MV-4-11 (cell line): ENCODE data around the gene PITHD1.
"Not testable (repeated sequence)": the region's sequence is repeated elsewhere in the genome, so short reads cannot be mapped to it uniquely, and the experiment has no call there.

ENCODE experiments used
- DNase-seq: peaks from one replicate; lab custom pipeline; 2025; lab: John Stamatoyannopoulos, UW

PITHD1 gene

DNA sequence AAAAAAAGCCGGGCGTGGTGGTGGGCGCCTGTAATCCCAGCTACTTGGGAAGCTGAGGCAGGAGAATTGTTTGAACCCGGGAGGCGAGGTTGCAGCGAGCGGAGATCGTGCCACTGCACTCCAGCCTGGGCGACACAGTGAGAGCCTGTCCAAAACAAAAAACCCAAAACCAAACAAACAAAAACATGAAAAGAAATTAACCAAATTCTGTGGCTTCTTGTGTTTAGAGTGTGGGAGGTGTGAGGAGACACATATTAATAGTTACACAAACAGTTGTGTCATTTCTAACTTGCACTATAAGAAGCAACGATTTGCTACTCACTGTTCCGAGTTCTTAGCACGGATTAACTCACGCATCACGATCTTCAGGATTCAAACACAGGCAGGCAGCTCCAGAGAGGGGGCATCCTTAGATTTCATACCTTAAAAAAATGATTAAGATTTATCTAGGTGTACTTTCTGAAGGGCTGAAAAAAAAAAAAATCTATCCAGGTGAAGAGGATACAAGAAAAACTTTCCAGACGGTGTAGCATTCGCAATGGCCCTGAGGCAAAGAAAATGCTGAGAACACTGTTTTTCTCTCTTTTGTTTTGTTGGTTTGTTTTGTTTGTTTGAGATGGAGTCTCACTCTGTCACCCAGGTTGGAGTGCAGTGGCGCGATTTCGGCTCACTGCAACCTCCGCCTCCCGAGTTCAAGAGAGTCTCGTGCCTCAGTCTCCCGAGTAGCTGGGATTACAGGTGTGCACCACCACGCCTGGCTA lies 47.7 kb downstream of the PITHD1 start:
- no peak for DNase-seq

DNA sequence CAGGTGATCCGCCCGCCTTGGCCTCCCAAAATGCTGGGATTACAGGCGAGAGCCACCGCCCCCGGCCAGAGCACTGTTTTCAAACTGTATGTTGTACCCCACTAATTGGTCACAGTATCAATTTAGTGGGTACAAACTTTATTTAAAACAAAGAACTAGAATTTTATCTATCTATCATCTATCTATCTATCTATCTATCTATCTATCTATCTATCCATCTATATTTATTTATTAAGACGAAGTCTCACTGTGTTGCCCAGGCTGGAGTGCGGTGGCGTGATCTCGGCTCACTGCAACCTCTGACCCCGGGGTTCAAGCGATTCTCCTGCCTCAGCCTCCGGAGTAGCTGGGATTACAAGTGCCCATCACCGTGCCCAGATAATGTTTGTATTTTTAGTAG lies 48.4 kb downstream of the PITHD1 start:
- DNase-seq = not testable (repeated sequence)

DNA sequence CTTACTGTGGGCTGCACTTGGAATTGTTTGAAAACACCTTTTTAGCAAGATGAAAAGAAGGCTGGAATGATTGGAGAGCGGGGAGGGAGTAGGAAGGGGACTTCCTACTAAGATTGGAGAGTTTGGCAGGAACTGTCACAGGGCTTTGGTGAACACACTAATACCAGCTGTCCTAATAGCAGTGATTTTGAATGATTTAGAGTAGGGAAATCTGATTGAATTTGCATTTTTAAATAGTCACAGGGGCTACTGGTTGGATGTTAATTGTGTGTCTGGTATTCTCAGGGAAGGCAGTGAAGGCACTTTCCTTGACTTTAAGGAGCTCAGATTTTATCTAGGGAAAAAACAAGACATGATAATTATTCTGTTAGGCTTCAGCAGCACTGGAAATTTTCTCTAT lies 49.5 kb downstream of the PITHD1 start:
- no peak for DNase-seq

DNA sequence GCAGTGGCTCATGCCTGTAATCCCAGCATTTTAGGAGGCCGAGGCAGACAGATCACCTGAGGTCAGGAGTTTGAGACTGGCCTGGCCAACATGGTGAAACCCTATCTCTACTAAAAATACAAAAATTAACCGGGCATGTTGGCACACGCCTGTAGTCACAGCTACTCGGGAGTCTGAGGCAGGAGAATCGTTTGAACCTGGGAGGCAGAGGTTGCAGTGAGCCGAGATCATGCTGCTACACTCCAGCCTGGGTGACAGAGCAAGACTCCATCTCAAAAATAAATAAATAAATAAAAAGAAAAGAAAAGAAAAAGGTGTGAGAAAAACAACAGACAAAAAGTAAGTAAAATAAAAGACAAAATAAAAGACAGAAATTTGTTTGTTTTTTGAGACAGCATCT lies 55.9 kb downstream of the PITHD1 start:
- not testable (repeated sequence) for DNase-seq

DNA sequence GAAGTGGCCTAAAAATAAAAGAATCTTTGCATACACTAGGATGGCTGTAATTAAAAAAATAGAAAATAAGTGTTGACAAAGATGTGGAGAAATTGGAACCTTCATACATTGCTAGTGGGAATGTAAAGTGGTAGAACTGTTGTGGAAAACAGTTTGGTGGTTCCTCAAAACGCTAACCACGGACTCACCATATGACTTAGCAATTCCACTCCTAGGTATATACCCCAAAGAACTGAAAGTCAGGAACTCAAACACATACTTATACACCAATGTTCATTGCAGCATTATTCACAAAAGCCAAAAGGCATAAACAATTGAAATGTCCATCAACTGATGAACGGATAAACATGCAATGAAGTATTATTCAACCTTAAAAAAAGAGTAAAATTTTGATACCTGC lies 57.8 kb downstream of the PITHD1 start:
- peak; percentile 76 for DNase-seq
